ENCODE measurements around the gene ROPN1L.

Gene ROPN1L

GRCh38 chr5:10440367-10440990 lies 1.2 kb upstream of the ROPN1L start:
- H3K36me3 Mint-ChIP-seq = peaks cover 5 to 8% of the 10 kb centered on the region in 2 donors
- H3K4me3 Mint-ChIP-seq = no peak overlapping the region
- H3K27me3 Mint-ChIP-seq = peaks cover 5 to 6% of the 10 kb centered on the region in 2 donors
- DNase-seq (no peak), ATAC-seq (replicated peaks) (no peak)
- H3K9me3 Mint-ChIP-seq = peaks cover 0 to 2% of the 10 kb centered on the region in 2 donors
- H3K4me1 Mint-ChIP-seq = peaks cover 20 to 22% of the 10 kb centered on the region in 2 donors
- H3K27ac Mint-ChIP-seq = no peak overlapping the region

- H3K4me3 Mint-ChIP-seq = peak overlapping the region; percentile 86 to 92
- peaks cover 5 to 8% of the 10 kb centered on the region in 2 donors for H3K36me3 Mint-ChIP-seq
- H3K4me1 Mint-ChIP-seq = peaks cover 25 to 30% of the 10 kb centered on the region in 2 donors
- peak overlapping the region; percentile 88 for H3K27ac Mint-ChIP-seq
- DNase-seq (no peak), ATAC-seq (replicated peaks) (peak; percentile 45 to 51)
- peaks cover 0 to 2% of the 10 kb centered on the region in 2 donors for H3K9me3 Mint-ChIP-seq
- peaks cover 5 to 6% of the 10 kb centered on the region in 2 donors for H3K27me3 Mint-ChIP-seq
These were observed 335 bp downstream of the ROPN1L start for GRCh38 chr5:10441992-10442435.

- Mint-ChIP-seq H3K27me3 (peaks cover 5 to 6% of the 10 kb centered on the region in 2 donors), H3K27ac (peak overlapping the region; percentile 88), H3K9me3 (peaks cover 0 to 2% of the 10 kb centered on the region in 2 donors), H3K4me1 (peaks cover 25 to 30% of the 10 kb centered on the region in 2 donors), H3K4me3 (peak overlapping the region; percentile 86 to 92), H3K36me3 (peaks cover 5 to 8% of the 10 kb centered on the region in 2 donors)
- ATAC-seq (replicated peaks) = peak; percentile 28 to 44
- no peak for DNase-seq
These were observed 897 bp downstream of the ROPN1L start for GRCh38 chr5:10442576-10442975.

- Mint-ChIP-seq H3K4me3 (peak overlapping the region in 1 of 2 donors; percentile 11), H3K27me3 (peaks cover 5 to 6% of the 10 kb centered on the region in 2 donors), H3K4me1 (peaks cover 27 to 30% of the 10 kb centered on the region in 2 donors), H3K27ac (no peak overlapping the region), H3K36me3 (no peaks in the 10 kb centered on the region), H3K9me3 (peaks cover 0 to 2% of the 10 kb centered on the region in 2 donors)
- DNase-seq = no peak
- ATAC-seq (replicated peaks) = no peak
These were observed 3.7 kb downstream of the ROPN1L start for GRCh38 chr5:10445352-10445751.

GRCh38 chr5:10446490-10446889 lies 4.8 kb downstream of the ROPN1L start:
- H3K4me1 Mint-ChIP-seq = peaks cover 25 to 32% of the 10 kb centered on the region in 2 donors
- no peaks in the 10 kb centered on the region for H3K36me3 Mint-ChIP-seq
- DNase-seq = no peak
- H3K27ac Mint-ChIP-seq = peak overlapping the region; percentile 42
- ATAC-seq (replicated peaks) = no peak
- H3K4me3 Mint-ChIP-seq = no peak overlapping the region
- H3K27me3 Mint-ChIP-seq = peaks cover 5 to 6% of the 10 kb centered on the region in 2 donors
- peaks cover 0 to 2% of the 10 kb centered on the region in 2 donors for H3K9me3 Mint-ChIP-seq

GRCh38 chr5:10447041-10447440 lies 5.4 kb downstream of the ROPN1L start:
- Mint-ChIP-seq H3K36me3 (no peaks in the 10 kb centered on the region), H3K9me3 (peaks cover 0 to 2% of the 10 kb centered on the region in 2 donors)

GRCh38 chr5:10448754-10449360 lies 7.2 kb downstream of the ROPN1L start:
- H3K27me3 Mint-ChIP-seq = peaks cover under 1% of the 10 kb centered on the region in 2 donors
- H3K36me3 Mint-ChIP-seq = no peaks in the 10 kb centered on the region
- H3K27ac Mint-ChIP-seq = no peak overlapping the region
- H3K4me1 Mint-ChIP-seq = peaks cover 18 to 37% of the 10 kb centered on the region in 2 donors
- ATAC-seq (replicated peaks) (no peak), DNase-seq (no peak)
- no peak overlapping the region for H3K4me3 Mint-ChIP-seq
- peaks cover 0 to 2% of the 10 kb centered on the region in 2 donors for H3K9me3 Mint-ChIP-seq

More at GRCh38 chr5:10447041-10447440, 5.4 kb downstream of the ROPN1L start:
- Mint-ChIP-seq H3K4me3 (no peak overlapping the region), H3K4me1 (peaks cover 24 to 32% of the 10 kb centered on the region in 2 donors), H3K27me3 (peaks cover 5 to 6% of the 10 kb centered on the region in 2 donors), H3K27ac (no peak overlapping the region)
- DNase-seq (no peak), ATAC-seq (replicated peaks) (no peak)

GRCh38 chr5:10451137-10451824 lies 9.6 kb downstream of the ROPN1L start:
- H3K9me3 Mint-ChIP-seq = no peaks in the 10 kb centered on the region
- H3K27ac Mint-ChIP-seq = peak overlapping the region; percentile 43
- no peak overlapping the region for H3K4me3 Mint-ChIP-seq
- H3K36me3 Mint-ChIP-seq = no peaks in the 10 kb centered on the region
- H3K27me3 Mint-ChIP-seq = no peaks in the 10 kb centered on the region
- H3K4me1 Mint-ChIP-seq = peaks cover 8 to 36% of the 10 kb centered on the region in 2 donors
- DNase-seq = no peak
- ATAC-seq (replicated peaks) = peak; percentile 40 to 44

GRCh38 chr5:10452768-10453331 lies 11.2 kb downstream of the ROPN1L start:
- H3K9me3 Mint-ChIP-seq = no peaks in the 10 kb centered on the region
- DNase-seq = peak; percentile 28
- H3K27me3 Mint-ChIP-seq = no peaks in the 10 kb centered on the region
- H3K36me3 Mint-ChIP-seq = no peaks in the 10 kb centered on the region
- H3K4me3 Mint-ChIP-seq = no peak overlapping the region
- ATAC-seq (replicated peaks) = peak; percentile 89 to 90
- peak overlapping the region; percentile 42 for H3K27ac Mint-ChIP-seq
- H3K4me1 Mint-ChIP-seq = peaks cover 12 to 36% of the 10 kb centered on the region in 2 donors

- Mint-ChIP-seq H3K9me3 (no peaks in the 10 kb centered on the region), H3K36me3 (no peaks in the 10 kb centered on the region), H3K4me1 (peaks cover 10 to 36% of the 10 kb centered on the region in 2 donors), H3K4me3 (no peak overlapping the region), H3K27ac (no peak overlapping the region), H3K27me3 (no peaks in the 10 kb centered on the region)
- no peak for ATAC-seq (replicated peaks)
- no peak for DNase-seq
These were observed 11.9 kb downstream of the ROPN1L start for GRCh38 chr5:10453545-10453944.

- Mint-ChIP-seq H3K4me3 (no peak overlapping the region), H3K4me1 (peaks cover 13 to 36% of the 10 kb centered on the region in 2 donors), H3K27ac (no peak overlapping the region), H3K9me3 (no peaks in the 10 kb centered on the region), H3K36me3 (no peaks in the 10 kb centered on the region), H3K27me3 (no peaks in the 10 kb centered on the region)
- DNase-seq = no peak
- ATAC-seq (replicated peaks) = no peak
These were observed 13.1 kb downstream of the ROPN1L start for GRCh38 chr5:10454591-10455276.

- ATAC-seq (replicated peaks) (no peak), DNase-seq (no peak)
- H3K9me3 Mint-ChIP-seq = no peaks in the 10 kb centered on the region
- no peak overlapping the region for H3K27ac Mint-ChIP-seq
- H3K36me3 Mint-ChIP-seq = no peaks in the 10 kb centered on the region
- H3K27me3 Mint-ChIP-seq = no peaks in the 10 kb centered on the region
- peaks cover 14 to 36% of the 10 kb centered on the region in 2 donors for H3K4me1 Mint-ChIP-seq
- H3K4me3 Mint-ChIP-seq = no peak overlapping the region
These were observed 13.6 kb downstream of the ROPN1L start for GRCh38 chr5:10455277-10455670.

- Mint-ChIP-seq H3K9me3 (no peaks in the 10 kb centered on the region), H3K27me3 (no peaks in the 10 kb centered on the region), H3K4me1 (peaks cover 20 to 35% of the 10 kb centered on the region in 2 donors), H3K4me3 (no peak overlapping the region), H3K36me3 (no peaks in the 10 kb centered on the region), H3K27ac (no peak overlapping the region)
- ATAC-seq (replicated peaks) (no peak), DNase-seq (no peak)
These were observed 15.1 kb downstream of the ROPN1L start for GRCh38 chr5:10456583-10457420.
